ENCODE measurements around the gene SERPINH1. TPM values are rescaled to one million over a fixed set of nuclear protein-coding genes. Genes with fewer than 3 reads are reported as not detected.

SERPINH1 gene
- total and polyA plus RNA-seq, 2 of the 13 experiments (the other 11 are each of a cell fraction or from before 2014, with no cell fraction given) = 83.6 to 83.8 TPM

GRCh38 chr11:75562836-75563484 is 907 bp downstream of the SERPINH1 start (continued):
- TF ChIP-seq DPF2 (CRISPR knock-in tag; IDR thresholded peaks at IDR 0.05; ENCODE audit: borderline replicate concordance, low read depth) (no peak), CHD4 (IDR thresholded peaks at IDR 0.05; ENCODE audit: borderline replicate concordance, low read length) (no peak), HES4 (CRISPR knock-in tag; IDR thresholded peaks at IDR 0.05; ENCODE audit: borderline replicate concordance) (no peak), KDM5A (IDR thresholded peaks at IDR 0.05; ENCODE audit: borderline replicate concordance, low read length) (0 out of 2 replicates have a peak, but pooled peaks have one; percentile 8), ZFP90 (CRISPR knock-in tag; IDR thresholded peaks at IDR 0.05; ENCODE audit: borderline replicate concordance) (no peak), POLR2G (IDR thresholded peaks at IDR 0.05; ENCODE audit: low read depth, low read length) (peak; percentile 18), YEATS2 (CRISPR knock-in tag; IDR thresholded peaks at IDR 0.05; ENCODE audit: borderline replicate concordance) (peak; percentile 25; the same call in 1 of the 2 replicates), TBX2 (CRISPR knock-in tag; IDR thresholded peaks at IDR 0.05; ENCODE audit: borderline replicate concordance) (no peak; the same call in 1 of the 2 replicates), TEF (CRISPR knock-in tag; IDR thresholded peaks at IDR 0.05) (no peak), ZKSCAN5 (CRISPR knock-in tag; IDR thresholded peaks at IDR 0.05) (peak; percentile 98; the same call in 1 of the 2 replicates), SRSF1 (optimal IDR thresholded peaks at IDR 0.05; ENCODE audit: low read depth, low read length) (peak; percentile 46), ATF1 (CRISPR knock-in tag; IDR thresholded peaks at IDR 0.05) (0 out of 2 replicates have a peak, but pooled peaks have one; percentile 34), KDM5B (CRISPR knock-in tag; IDR thresholded peaks at IDR 0.05; ENCODE audit: borderline replicate concordance) (no peak), ZNF350 (CRISPR knock-in tag; IDR thresholded peaks at IDR 0.05; ENCODE audit: borderline replicate concordance, low read depth) (no peak), ZBTB7B (CRISPR knock-in tag; IDR thresholded peaks at IDR 0.05) (no peak), ZMYM3 (CRISPR knock-in tag; IDR thresholded peaks at IDR 0.05) (no peak), DNMT3B (CRISPR knock-in tag; conservative IDR thresholded peaks at IDR 0.05) (no peak), TOE1 (CRISPR knock-in tag; IDR thresholded peaks at IDR 0.05) (0 out of 2 replicates have a peak, but pooled peaks have one; percentile 1), ZNF142 (CRISPR knock-in tag; IDR thresholded peaks at IDR 0.05) (0 out of 2 replicates have a peak, but pooled peaks have one; percentile 30), SP1 (IDR thresholded peaks at IDR 0.05) (no peak), SP1 (CRISPR knock-in tag; IDR thresholded peaks at IDR 0.05) (no peak), MXD3 (CRISPR knock-in tag; IDR thresholded peaks at IDR 0.05) (peak; percentile 34; the same call in 1 of the 2 replicates)

Measured in HepG2 (cell line).